NB4 (cell line): ENCODE results near the gene TMCC3.

Experiments
- DNase-seq: peaks from one replicate; pipeline ENCODE4 v3.0.0; 2010; ENCODE audit warnings: low read depth
- H3K4me3 ChIP-seq: one replicate; pipeline ENCODE4 v1.5.1; 2011; ENCODE audit warnings: mild to moderate bottlenecking, low read depth, low read length, moderate library complexity
- MYC ChIP-seq: IDR thresholded peaks from 2 replicates; pipeline ENCODE4 v1.6.1; 2011; ENCODE audit warnings: low read depth, low read length
- POLR2A ChIP-seq: IDR thresholded peaks from 2 replicates; pipeline ENCODE4 v1.6.1; 2011; ENCODE audit warnings: mild to moderate bottlenecking; ENCODE audit not compliant: insufficient read length; ENCODE audit errors: extremely low read depth
- TF ChIP-seq, protein P1 (sequence below): IDR thresholded peaks from one replicate; pipeline ENCODE4 v1.5.1; 2012; ENCODE audit warnings: low read depth, low read length
- TF ChIP-seq, protein P2 (sequence below): IDR thresholded peaks from 2 replicates; pipeline ENCODE4 v1.6.1; 2011; ENCODE audit warnings: low read depth, low read length

Gene TMCC3

GRCh38 chr12:94536040-94536965 is 114.1 kb downstream of the TMCC3 start:
- no peak for DNase-seq
- TF ChIP-seq POLR2A = no peak
- no peak for TF ChIP-seq MYC
- H3K4me3 ChIP-seq = no peak overlapping the region

DNA sequence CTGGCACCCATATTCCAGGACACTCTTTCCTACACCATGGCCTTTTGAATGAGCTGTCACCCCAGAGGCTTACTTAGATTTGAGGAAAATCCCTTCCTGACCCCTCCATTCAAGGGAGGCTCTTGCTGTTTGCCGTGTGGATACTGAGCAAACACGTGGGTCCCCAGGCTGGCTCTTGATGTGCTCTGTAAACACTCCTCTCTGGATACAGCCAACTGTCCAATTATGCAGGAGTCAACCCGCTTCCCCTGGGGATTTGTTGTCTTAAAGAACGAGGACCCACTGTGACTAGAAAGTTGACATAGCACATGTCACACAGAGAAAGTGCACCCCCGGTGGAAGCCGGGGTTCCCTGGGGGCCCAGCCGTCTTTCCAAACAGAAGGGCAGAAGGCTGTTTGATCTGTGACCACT is 114.8 kb downstream of the TMCC3 start:
- H3K4me3 ChIP-seq = no peak overlapping the region
- TF ChIP-seq, protein P1, sequence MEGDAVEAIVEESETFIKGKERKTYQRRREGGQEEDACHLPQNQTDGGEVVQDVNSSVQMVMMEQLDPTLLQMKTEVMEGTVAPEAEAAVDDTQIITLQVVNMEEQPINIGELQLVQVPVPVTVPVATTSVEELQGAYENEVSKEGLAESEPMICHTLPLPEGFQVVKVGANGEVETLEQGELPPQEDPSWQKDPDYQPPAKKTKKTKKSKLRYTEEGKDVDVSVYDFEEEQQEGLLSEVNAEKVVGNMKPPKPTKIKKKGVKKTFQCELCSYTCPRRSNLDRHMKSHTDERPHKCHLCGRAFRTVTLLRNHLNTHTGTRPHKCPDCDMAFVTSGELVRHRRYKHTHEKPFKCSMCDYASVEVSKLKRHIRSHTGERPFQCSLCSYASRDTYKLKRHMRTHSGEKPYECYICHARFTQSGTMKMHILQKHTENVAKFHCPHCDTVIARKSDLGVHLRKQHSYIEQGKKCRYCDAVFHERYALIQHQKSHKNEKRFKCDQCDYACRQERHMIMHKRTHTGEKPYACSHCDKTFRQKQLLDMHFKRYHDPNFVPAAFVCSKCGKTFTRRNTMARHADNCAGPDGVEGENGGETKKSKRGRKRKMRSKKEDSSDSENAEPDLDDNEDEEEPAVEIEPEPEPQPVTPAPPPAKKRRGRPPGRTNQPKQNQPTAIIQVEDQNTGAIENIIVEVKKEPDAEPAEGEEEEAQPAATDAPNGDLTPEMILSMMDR = no peak
- no peak for TF ChIP-seq MYC
- TF ChIP-seq, protein P2, sequence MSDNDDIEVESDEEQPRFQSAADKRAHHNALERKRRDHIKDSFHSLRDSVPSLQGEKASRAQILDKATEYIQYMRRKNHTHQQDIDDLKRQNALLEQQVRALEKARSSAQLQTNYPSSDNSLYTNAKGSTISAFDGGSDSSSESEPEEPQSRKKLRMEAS = no peak
- no peak for TF ChIP-seq POLR2A
- no peak for DNase-seq

GRCh38 chr12:94534774-94535509 is 115.4 kb downstream of the TMCC3 start:
- H3K4me3 ChIP-seq = no peak overlapping the region
- TF ChIP-seq, protein P2 = no peak
- no peak for TF ChIP-seq MYC
- TF ChIP-seq POLR2A = no peak
- TF ChIP-seq, protein P1 = no peak
- DNase-seq = no peak

- H3K4me3 ChIP-seq = no peak overlapping the region
- TF ChIP-seq, protein P2 = no peak
- no peak for TF ChIP-seq POLR2A
- no peak for DNase-seq
Measured at GRCh38 chr12:94534278-94534677, 116.1 kb downstream of the TMCC3 start.

- peak; percentile 86 for DNase-seq
Measured at GRCh38 chr12:94532490-94533422, 117.6 kb downstream of the TMCC3 start.

More at GRCh38 chr12:94532490-94533422, 117.6 kb downstream of the TMCC3 start:
- no peak overlapping the region for H3K4me3 ChIP-seq
- TF ChIP-seq POLR2A = no peak
- TF ChIP-seq, protein P2 = 0 out of 2 replicates have a peak, but pooled peaks have one; percentile 33
- TF ChIP-seq MYC = peak; percentile 79; the same call in 1 of the 2 replicates
- TF ChIP-seq, protein P1 = peak; percentile 93
